ENCODE data around the gene SLC25A1. TPM values are rescaled to one million over a fixed set of nuclear protein-coding genes. Genes with fewer than 3 reads are reported as not detected.
"Not testable (repeated sequence)": the region's sequence is repeated elsewhere in the genome, so short reads cannot be mapped to it uniquely, and the experiment has no call there.

The SLC25A1 gene
- total RNA-seq, 2 experiments from 2014 or later: 56.4 to 57.6 TPM

DNA sequence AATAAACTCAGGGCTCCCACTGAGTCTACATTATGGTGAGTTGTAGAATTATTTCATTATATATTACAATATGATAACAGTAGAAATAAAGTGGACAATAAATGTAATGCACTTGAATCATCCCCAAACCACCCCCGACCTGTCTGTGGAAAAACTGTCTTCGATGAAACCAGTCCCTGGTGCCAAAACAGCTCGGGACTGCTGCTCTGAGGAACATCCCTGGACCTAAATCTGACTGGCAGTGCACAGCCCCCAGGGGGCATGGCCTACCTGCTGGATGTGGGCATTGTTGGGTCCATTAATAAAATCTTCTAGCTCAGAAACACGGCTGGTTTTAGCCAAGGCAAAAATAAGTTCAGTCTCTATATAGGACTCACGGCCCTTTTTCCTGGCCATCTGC lies 29.3 kb upstream of the SLC25A1 start:
- no peak overlapping the region for H3K27ac Mint-ChIP-seq
- TF ChIP-seq, protein P1, sequence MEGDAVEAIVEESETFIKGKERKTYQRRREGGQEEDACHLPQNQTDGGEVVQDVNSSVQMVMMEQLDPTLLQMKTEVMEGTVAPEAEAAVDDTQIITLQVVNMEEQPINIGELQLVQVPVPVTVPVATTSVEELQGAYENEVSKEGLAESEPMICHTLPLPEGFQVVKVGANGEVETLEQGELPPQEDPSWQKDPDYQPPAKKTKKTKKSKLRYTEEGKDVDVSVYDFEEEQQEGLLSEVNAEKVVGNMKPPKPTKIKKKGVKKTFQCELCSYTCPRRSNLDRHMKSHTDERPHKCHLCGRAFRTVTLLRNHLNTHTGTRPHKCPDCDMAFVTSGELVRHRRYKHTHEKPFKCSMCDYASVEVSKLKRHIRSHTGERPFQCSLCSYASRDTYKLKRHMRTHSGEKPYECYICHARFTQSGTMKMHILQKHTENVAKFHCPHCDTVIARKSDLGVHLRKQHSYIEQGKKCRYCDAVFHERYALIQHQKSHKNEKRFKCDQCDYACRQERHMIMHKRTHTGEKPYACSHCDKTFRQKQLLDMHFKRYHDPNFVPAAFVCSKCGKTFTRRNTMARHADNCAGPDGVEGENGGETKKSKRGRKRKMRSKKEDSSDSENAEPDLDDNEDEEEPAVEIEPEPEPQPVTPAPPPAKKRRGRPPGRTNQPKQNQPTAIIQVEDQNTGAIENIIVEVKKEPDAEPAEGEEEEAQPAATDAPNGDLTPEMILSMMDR (IDR thresholded peaks at IDR 0.05): no peak
- H3K36me3 Mint-ChIP-seq (ENCODE audit: low read depth): no peaks in the 10 kb centered on the region
- H3K4me3 Mint-ChIP-seq: no peak overlapping the region
- DNase-seq (no peak), ATAC-seq (no peak)
- intact Hi-C loops (cut with micrococcal nuclease): no loop called here
- no peaks in the 10 kb centered on the region for H3K9me3 Mint-ChIP-seq
- H3K4me1 Mint-ChIP-seq (ENCODE audit: low read depth): no peaks in the 10 kb centered on the region
- ChIA-PET POLR2A (interaction anchor here (0.6 to 1.4 kb wide), 2 partner anchors 14 to 209 kb away, joined by 3 to 4 read pairs; no protein-coding TSS in a partner anchor), CTCF (no interaction called here)
- peaks cover 12% of the 10 kb centered on the region for H3K27me3 Mint-ChIP-seq

DNA sequence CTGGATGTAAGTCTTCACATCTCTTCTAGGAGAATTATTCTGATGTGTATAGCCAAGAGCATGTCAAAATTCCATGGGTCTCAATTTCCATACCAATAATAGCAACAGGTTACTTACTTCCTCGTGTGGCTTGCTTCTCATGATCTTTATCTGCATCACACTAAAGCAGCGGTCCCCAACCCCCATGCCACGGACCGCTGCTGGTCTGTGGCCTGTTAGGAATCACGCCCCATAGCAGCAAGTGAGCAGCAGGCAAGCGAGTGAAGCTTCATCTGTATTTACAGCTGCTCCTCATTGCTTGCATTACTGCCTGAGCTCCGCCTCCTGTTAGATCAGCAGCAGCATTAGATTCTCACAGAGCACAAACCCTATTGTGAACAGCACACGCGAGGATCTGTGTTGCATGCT lies 28.9 kb upstream of the SLC25A1 start:
- Mint-ChIP-seq H3K27ac (no peak overlapping the region), H3K36me3 (ENCODE audit: low read depth) (no peaks in the 10 kb centered on the region), H3K9me3 (no peaks in the 10 kb centered on the region), H3K27me3 (peaks cover 12% of the 10 kb centered on the region), H3K4me1 (ENCODE audit: low read depth) (no peaks in the 10 kb centered on the region), H3K4me3 (no peak overlapping the region)
- no peak for DNase-seq
- POLR2A ChIA-PET: interaction anchor here (0.6 to 1.4 kb wide), 2 partner anchors 15 to 208 kb away, joined by 3 to 4 read pairs; no protein-coding TSS in a partner anchor
- TF ChIP-seq, protein P1 (IDR thresholded peaks at IDR 0.05): no peak
- ATAC-seq: no peak
- intact Hi-C loops (cut with micrococcal nuclease): no loop called here
- CTCF ChIA-PET: no interaction called here

DNA sequence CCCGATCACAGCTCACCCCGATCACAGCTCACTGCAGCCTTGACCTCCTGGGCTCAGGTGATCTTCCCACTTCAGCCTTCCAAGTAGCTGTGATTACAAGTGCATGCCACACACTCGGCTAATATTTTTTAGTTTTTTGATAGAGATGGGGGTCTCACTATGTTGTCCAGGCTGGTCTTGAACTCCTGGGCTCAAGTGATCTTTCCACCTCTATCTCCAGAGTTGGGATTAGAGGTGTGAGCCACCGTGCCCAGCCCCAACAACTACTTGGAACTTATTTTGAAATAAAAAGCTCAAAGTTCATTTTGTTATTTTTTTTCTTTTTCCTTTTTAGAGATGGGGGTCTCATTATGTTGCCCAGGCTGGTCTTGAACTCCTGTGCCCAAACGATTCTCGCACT lies 27.8 kb upstream of the SLC25A1 start:
- Mint-ChIP-seq H3K9me3 (no peaks in the 10 kb centered on the region), H3K4me1 (ENCODE audit: low read depth) (no peaks in the 10 kb centered on the region), H3K27ac (no peak overlapping the region), H3K27me3 (peaks cover 12% of the 10 kb centered on the region), H3K36me3 (ENCODE audit: low read depth) (no peaks in the 10 kb centered on the region), H3K4me3 (no peak overlapping the region)
- POLR2A ChIA-PET: no interaction called here
- ATAC-seq (no peak), DNase-seq (no peak)
- intact Hi-C loops (cut with micrococcal nuclease): no loop called here
- TF ChIP-seq, protein P1 (IDR thresholded peaks at IDR 0.05): no peak
- CTCF ChIA-PET: interaction anchor here (1.0 kb wide), 1 partner anchor 8 kb away, joined by 3 read pairs; no protein-coding TSS in a partner anchor

DNA sequence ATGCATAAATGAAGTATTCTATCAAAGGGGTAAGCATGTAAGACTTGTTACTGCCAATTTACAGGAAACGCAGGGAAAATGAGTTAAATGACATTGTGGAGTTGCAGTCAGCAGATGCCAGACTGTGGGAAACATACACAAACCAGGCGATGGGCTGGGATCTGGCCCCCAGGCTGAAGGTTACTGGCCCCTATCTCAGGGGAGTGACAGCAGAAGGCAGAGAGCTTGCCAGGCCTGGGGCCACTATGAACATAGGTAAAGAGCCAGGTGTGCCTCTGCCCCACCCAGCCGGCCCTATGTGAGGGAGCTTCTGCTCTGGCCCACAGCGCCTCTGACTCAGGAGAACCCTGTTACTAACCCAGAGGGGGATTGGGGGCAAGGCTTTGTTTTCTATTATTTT lies 26.1 kb upstream of the SLC25A1 start:
- H3K4me3 Mint-ChIP-seq: no peak overlapping the region
- no peaks in the 10 kb centered on the region for H3K36me3 Mint-ChIP-seq (ENCODE audit: low read depth)
- H3K4me1 Mint-ChIP-seq (ENCODE audit: low read depth): no peaks in the 10 kb centered on the region
- POLR2A ChIA-PET: no interaction called here
- H3K27ac Mint-ChIP-seq: no peak overlapping the region
- intact Hi-C loops (cut with micrococcal nuclease): no loop called here
- DNase-seq: no peak
- TF ChIP-seq, protein P1 (IDR thresholded peaks at IDR 0.05): no peak
- ATAC-seq: no peak
- peaks cover 5% of the 10 kb centered on the region for H3K27me3 Mint-ChIP-seq
- no peaks in the 10 kb centered on the region for H3K9me3 Mint-ChIP-seq
- CTCF ChIA-PET: no interaction called here

DNA sequence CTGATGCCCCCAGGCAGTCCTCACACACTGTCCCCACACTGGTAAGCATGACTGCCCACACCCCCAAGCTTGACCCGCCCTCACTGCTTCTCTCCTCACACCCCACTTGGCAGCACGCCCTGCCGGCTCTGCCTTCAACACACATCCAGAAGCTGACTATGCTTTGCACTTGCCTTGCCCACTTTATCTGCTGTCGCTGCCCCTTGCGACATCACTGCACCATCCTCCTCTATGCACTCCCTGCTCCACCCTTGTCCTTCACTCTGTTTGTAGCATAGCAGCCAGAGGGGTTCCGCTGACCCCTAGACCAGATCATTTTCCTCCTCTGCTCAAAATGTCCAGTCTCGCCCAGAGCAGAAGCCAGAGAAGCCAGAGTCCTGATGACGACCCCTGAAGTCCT lies 25.3 kb upstream of the SLC25A1 start:
- ChIA-PET POLR2A (no interaction called here), CTCF (no interaction called here)
- Mint-ChIP-seq H3K9me3 (no peaks in the 10 kb centered on the region), H3K4me3 (no peak overlapping the region), H3K36me3 (ENCODE audit: low read depth) (no peaks in the 10 kb centered on the region), H3K27ac (no peak overlapping the region), H3K27me3 (peaks cover 3% of the 10 kb centered on the region), H3K4me1 (ENCODE audit: low read depth) (no peaks in the 10 kb centered on the region)
- intact Hi-C loops (cut with micrococcal nuclease): no loop called here
- DNase-seq (no peak), ATAC-seq (no peak)
- TF ChIP-seq, protein P1 (IDR thresholded peaks at IDR 0.05): no peak

DNA sequence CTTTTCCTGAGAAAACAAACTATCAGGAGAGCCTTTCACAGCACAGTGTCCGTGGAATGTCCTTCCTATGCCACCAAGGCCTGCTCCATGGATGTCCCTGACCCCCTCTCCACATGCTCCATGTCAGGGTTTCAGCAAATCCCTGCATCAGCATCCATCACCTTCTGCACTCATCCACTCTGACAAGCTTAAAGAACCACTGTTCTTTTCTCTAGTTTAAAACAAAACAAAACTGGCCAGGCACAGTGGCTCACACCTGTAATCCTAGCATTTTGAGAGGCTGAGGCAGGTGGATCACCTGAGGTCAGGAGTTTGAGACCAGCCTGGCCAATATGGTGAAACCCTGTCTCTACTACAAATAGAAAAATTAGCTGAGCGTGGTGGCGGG lies 24.3 kb upstream of the SLC25A1 start:
- POLR2A ChIA-PET: not testable (repeated sequence)

More for the DNA sequence above, 24.3 kb upstream of the SLC25A1 start:
- ATAC-seq; H3K4me1 Mint-ChIP-seq (ENCODE audit: low read depth); H3K27me3 Mint-ChIP-seq; H3K4me3 Mint-ChIP-seq; CTCF ChIA-PET; H3K36me3 Mint-ChIP-seq (ENCODE audit: low read depth); H3K9me3 Mint-ChIP-seq; intact Hi-C loops (cut with micrococcal nuclease); H3K27ac Mint-ChIP-seq; DNase-seq: not testable (repeated sequence)

Data from activated CD8-positive, alpha-beta T cell treated with anti-CD3 and anti-CD28 coated beads for 36 hours (primary cell).